GM19193 (cell line): ENCODE results near the gene TMEM19.

Experiments used
- POLR2A ChIP-seq: IDR thresholded peaks from 4 replicates; pipeline ENCODE4 v1.6.1; 2011; ENCODE audit not compliant: insufficient read depth, insufficient read length; ENCODE audit errors: extremely low read depth

The TMEM19 gene

DNA sequence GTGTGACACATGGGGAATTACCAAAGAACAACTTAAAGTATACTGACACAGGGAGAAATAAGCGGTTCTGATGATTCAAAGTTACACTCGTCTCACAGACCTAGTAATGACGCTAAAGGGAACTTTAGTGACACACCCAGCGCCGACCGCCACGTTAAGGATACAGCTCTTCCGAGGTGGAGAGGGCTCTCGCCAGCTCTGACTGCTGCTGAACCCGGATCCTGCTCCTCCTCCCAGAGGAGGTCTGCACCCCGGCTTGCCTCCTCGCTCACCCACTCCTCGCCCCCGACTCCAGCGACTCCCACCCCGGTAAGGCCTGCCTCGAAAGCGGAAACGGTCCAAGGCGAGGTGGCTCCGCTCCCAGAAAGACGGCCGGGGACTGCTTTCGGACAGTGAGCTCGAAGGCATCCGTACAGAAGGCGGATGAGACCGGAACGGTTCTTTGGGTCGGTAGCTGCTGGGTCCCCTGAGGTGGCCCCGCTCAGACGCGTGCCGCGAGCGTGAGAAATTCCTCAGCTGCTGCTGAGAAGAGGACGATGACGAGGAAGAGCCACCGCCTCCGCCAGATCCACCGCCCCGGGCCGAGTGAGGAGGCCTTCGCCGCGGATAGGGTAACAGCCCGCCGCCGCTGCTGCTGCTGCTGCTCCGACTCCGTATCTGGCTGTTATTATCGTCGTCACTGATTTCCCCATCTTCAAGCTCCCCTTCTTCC lies 22.9 kb upstream of the TMEM19 start:
- peak; percentile 60 for TF ChIP-seq POLR2A

DNA sequence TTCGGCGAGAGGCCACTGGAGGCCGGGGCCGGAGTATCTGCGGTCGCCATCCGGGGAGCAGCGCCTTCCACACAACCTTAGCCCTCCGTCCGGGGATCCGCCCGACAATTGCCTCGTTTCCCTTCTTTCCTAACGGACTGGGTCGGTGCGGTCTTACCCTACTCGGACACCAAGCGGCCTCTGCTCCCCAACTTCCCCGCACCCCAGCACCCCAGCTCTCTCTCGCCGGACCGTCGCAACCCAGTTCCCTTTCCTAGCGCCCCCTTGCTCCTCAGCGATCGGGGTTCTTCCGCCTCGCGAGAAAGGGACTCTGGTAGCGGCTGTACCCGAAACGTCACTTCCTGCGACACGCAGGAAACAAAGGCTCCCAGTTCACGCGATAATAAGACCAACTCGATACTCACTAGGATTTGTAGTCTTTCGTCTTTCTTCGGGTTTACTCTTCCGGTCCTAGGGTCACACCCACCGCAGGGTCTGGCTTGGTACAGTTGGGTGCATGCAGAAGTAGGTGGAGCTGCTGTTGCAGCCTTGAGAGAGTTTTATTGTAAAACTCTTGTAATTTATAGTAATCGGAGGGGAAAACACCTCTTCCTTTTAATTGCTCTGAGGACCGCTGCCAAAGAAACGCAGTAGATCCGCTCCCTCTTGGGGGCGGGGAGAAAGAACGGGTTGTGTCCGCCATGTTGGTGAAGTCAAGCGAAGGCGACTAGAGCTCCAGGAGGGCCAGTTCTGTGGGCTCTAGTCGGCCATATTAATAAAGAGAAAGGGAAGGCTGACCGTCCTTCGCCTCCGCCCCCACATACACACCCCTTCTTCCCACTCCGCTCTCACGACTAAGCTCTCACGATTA lies 22.1 kb upstream of the TMEM19 start, which contains the start of the genes THAP2 and ZFC3H1:
Gene THAP2 (plus strand): TSS at position 741 of the 850 bp plus-strand sequence. CDS start 209 bp downstream, outside the sequence.
Gene ZFC3H1 (minus strand): TSS at position 288 of the 850 bp plus-strand sequence. CDS start 238 bp downstream, at position 50.
- TF ChIP-seq POLR2A = peak; percentile 91

DNA sequence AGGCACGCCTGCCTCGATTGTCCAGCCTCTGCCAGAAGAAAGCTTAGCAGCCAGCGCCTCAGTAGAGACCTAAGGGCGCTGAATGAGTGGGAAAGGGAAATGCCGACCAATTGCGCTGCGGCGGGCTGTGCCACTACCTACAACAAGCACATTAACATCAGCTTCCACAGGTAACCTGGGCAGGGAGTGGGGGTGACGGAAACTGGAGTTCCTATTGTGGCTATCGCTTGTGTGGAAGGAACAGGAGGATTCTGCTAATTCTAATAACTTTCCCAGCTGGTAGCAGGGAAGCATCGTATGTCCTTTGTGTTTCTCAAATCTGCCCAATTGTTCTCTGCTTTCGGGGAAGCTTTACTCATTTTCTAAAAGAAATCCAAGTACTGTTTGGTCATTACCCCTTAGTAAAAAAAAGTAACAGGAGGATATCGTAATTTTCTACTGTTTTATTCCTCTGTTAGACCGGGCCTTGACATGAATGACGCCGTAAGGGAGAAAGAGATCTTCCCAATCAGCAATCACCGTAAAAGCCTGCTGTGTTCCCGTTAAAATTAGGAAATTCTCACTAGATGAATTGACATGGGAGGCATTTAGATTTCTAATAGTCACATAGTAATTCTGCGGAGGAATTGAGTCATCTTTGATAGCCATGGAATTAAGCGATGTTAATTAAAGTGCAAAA lies 21.3 kb upstream of the TMEM19 start:
- TF ChIP-seq POLR2A = no peak

DNA sequence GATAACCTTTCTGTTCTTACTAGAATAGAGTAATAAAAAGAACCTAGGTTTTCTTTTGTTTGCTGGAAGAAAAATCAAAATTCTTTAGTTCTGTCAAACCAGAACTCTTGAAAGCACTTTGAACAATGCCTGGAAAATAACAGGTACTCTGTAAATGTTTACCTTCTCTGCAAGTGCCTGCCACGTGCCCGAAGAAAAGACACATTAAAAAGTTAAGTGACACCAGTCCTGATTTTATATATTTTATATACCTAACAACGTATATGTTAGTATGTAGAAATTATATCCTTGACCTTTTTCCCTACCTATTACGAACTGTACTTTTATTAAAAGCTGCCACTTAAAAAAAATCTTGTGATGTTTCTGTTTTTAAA lies 20.8 kb upstream of the TMEM19 start:
- no peak for TF ChIP-seq POLR2A

DNA sequence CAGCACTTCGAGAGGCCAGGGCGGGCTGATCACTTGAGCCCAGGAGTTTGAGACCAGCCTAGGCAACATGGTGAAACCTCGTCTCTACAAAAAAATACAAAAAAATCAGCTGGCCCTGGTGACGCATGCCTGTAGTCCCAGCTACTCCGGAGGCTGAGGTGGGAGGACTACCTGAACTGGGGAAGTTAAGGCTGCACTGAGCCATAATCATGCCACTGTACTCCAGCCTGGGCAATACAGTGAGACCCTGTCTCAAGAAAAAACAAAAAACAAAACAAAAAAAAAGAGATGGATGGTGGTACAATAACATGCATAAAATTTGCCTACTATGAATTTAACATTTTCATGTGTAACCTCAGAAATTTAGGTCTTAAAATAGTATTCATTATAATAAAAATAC lies 19.6 kb upstream of the TMEM19 start:
- no peak for TF ChIP-seq POLR2A

DNA sequence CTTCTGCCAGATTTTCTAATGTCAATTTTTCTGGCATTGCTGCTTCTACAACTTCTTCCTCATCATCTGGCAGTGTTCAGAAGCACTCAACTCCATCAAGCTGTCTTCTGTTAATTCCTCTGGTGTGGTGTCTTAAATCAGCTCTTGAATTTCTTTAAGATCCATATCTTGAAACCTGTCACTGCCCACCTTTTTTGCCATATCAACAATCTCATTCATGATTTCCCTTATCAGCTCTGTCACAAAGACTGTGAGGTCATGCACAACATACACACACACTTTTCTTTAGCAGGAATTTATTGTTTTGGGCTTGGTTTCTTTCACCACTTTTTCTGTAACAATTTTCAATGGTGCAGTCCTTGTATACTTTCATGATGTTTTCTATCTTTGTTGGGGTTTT lies 14.6 kb upstream of the TMEM19 start:
- no peak for TF ChIP-seq POLR2A

DNA sequence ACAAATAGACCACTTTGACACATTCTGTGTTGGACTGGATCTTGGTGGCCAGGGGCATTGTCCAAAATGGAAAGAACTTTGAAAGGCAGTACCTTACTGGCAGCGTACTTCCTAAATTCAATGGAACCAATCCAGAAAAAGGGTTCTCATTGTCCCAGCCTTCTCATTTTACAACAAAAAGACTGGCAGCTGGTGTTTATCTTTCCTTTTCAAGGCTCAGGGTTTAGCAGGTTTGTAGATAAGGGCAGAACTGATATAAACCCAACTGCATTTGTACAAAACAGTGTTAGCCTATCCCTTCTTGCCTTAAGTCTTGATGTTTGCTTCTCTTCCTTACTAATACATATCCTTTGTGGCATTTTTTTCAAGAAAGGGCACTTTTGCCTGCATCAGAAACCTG lies 14.1 kb upstream of the TMEM19 start:
- TF ChIP-seq POLR2A = no peak

DNA sequence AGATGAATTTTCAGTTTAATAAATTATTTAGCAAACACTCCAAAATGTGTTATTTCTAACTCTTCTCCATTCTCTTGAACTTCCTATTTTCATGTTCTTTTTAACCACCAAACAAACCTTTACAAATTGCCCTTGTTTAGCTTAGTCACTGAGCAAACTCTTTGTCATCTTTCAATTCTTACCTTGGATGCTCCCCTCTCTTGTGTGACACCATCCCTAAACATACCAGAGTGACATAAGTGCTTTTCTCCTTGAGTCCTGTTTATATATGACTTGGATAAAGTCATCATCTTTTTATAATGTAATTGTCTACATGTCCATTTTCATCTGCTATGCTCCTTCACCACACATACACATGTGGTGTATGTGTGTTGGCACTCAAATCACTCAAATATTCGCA lies 3.4 kb upstream of the TMEM19 start:
- TF ChIP-seq POLR2A = no peak

DNA sequence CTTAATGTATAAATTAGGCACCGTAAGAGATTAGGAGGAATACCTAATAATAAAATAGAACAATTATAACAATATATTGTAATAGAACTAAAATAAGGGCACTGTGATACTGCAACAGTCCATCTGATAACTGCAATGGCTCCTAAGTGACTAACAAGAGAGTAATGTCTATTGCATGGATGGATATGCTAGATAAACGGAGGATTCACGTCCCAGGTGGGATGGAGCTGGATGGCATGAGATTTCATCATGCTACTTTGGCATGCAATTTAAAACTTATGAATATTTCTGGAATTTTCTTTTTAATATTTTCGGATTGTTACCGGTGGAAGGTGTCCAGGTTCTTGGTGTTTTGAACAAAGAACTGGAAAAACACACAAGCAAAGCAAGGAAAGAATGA lies 2.2 kb upstream of the TMEM19 start:
- TF ChIP-seq POLR2A = no peak

DNA sequence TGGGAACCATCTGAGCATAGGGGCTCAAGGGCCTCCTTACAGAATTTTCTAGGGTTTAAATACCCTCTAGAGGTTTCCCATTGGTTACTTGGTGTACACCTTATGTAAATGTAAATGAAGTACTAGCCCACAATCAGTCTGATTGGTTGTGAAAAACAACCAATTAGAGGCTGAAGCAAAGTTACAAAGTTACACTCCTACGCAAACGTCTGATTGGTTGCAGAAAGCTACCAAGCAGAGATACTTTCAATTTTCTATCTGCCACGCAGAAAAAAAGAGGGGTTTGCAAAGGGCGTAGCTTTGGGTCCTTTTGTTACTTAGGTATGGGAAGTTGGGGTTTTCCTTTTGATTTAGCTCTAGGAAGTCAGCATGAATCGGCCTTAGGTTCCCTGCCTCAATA lies 1.8 kb upstream of the TMEM19 start:
- no peak for TF ChIP-seq POLR2A

DNA sequence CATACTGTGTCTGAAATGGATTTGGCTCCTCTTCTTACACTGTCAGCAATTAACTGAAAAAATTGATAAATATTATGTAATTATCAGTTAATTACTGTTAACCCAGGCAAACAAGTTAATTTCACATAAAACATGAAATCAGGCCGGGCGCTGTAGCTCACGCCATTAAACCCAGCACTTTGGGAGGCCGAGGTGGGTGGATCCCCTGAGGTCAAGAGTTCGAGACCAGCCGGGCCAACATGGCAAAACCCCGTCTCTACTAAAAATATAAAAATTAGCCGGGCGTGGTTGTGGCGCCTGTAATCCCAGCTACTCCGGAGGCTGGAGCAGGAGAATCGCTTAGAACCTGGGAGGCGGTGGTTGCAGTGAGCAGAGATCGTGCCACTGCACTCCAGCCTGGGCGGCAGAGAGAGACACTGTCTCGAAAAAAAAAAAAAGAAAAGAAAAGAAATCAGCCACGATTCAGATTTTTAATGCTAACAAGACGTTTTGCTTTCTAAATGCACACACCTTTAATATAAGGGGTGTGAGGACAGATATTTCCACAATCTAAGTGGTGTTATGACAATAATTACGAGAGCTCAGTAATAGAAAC lies 473 bp upstream of the TMEM19 start:
- no peak for TF ChIP-seq POLR2A

DNA sequence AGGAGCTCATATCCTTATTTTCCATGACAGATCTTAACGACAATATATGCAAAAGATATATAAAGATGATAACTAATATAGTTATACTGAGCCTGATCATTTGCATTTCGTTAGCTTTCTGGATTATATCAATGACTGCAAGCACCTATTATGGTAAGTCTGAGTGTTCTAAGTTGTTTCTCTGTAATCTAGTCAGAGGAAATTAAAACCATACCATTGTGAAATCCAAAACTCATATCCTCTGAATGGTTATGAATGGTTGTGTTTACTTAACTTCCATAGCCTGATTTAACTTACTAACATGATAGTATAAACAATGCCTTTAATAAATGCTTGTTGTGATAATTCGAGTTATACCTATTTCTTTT lies 760 bp downstream of the TMEM19 start:
- TF ChIP-seq POLR2A = no peak

DNA sequence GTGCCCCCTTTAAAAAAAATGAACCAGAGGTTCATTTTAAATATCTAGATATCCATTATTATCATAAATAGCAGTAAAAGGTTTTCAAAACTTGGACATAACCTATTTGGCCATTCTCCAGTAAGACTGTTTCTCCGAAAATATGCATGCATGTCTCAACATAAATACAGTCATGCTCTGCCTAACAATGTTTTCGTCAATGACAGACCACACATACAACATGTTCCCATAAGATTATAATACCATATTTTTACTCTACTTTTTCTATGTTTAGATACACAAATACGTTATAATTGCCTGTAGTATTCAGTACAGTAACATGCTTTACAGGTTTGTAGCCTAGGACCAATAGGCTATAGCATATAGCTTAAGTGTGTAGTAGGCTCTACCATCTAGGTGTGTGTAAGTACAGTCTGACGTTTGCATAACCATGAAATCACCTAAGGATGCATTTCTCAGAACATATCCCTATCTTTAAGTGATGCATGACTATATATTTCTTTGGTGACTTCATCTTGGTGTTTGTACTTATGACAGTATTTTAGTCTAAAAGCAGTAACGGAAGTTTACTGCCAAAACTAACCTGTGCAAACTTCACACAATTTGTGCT lies 3.2 kb downstream of the TMEM19 start:
- TF ChIP-seq POLR2A = no peak

DNA sequence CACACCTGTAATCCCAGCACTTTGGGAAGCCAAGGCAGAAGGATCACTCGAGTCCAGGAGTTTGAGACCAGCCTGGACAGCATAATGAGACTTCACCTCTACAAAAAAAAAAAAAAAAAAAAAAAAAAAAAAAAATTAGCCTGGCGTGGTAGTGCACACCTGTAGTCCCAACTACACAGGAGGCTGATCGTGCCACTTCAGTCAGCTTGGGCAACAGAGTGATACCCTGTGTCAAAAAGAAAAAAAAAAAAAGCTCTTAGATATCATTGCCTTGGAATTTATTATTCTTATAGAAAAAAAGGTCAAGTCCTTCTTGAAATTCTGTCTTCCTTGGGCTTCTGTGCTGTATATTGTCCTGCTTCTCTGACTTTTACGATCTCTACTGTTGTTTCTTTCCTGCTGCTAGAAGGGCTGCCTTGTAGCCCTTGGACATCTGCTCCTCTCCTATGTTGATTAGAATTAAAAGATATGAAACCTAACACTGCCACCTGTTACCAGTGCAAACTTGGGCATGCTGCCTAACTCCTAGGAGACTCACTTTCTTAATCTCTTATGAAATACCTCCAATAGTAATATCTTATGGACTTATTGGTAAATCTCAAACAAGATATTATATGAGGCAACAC lies 5.7 kb downstream of the TMEM19 start:
- TF ChIP-seq POLR2A = no peak
